ENCODE data around the gene GPR85.
"Not testable (repeated sequence)": the region's sequence is repeated elsewhere in the genome, so short reads cannot be mapped to it uniquely, and the experiment has no call there.

GPR85 gene

GRCh38 chr7:113086431-113086888 lies at the start of gene GPR85:
TSS of gene GPR85 (minus strand) at chr7:113086827. CDS start at chr7:113084721, 2,106 bp downstream.
- Mint-ChIP-seq H3K36me3 (no peaks in the 10 kb centered on the region), H3K9me3 (no peaks in the 10 kb centered on the region), H3K27me3 (peaks cover 43% of the 10 kb centered on the region), H3K4me3 (no peak within 1 kb of the TSS), H3K27ac (no peak within 1 kb of the TSS), H3K4me1 (peaks cover 17% of the 10 kb centered on the region)
- DNase-seq = peak; percentile 41
- CTCF ChIA-PET = interaction anchor here (1.1 kb wide), 1 partner anchor 11 kb away, joined by 3 read pairs; no protein-coding TSS in a partner anchor

GRCh38 chr7:113134025-113134424 lies 47.4 kb upstream of the GPR85 start:
- CTCF ChIA-PET = no interaction called here
- no peak overlapping the region for H3K27ac Mint-ChIP-seq
- DNase-seq = no peak
- H3K4me3 Mint-ChIP-seq = no peak overlapping the region
- no peaks in the 10 kb centered on the region for H3K36me3 Mint-ChIP-seq
- H3K9me3 Mint-ChIP-seq = no peaks in the 10 kb centered on the region
- H3K4me1 Mint-ChIP-seq = no peaks in the 10 kb centered on the region
- no peaks in the 10 kb centered on the region for H3K27me3 Mint-ChIP-seq

GRCh38 chr7:113131367-113131766 lies 44.7 kb upstream of the GPR85 start:
- H3K4me1 Mint-ChIP-seq = no peaks in the 10 kb centered on the region
- H3K36me3 Mint-ChIP-seq = no peaks in the 10 kb centered on the region
- CTCF ChIA-PET = interaction anchor here (0.9 kb wide), 1 partner anchor 28 kb away, joined by 3 read pairs; no protein-coding TSS in a partner anchor
- H3K4me3 Mint-ChIP-seq = no peak overlapping the region
- H3K9me3 Mint-ChIP-seq = no peaks in the 10 kb centered on the region
- H3K27ac Mint-ChIP-seq = no peak overlapping the region
- DNase-seq = no peak
- no peaks in the 10 kb centered on the region for H3K27me3 Mint-ChIP-seq

GRCh38 chr7:113128031-113128430 lies 41.4 kb upstream of the GPR85 start:
- Mint-ChIP-seq H3K36me3 (no peaks in the 10 kb centered on the region), H3K9me3 (no peaks in the 10 kb centered on the region), H3K27me3 (no peaks in the 10 kb centered on the region), H3K27ac (no peak overlapping the region), H3K4me1 (no peaks in the 10 kb centered on the region), H3K4me3 (no peak overlapping the region)
- CTCF ChIA-PET = no interaction called here
- DNase-seq = no peak

GRCh38 chr7:113125728-113126127 lies 39.1 kb upstream of the GPR85 start:
- Mint-ChIP-seq H3K4me3 (no peak overlapping the region), H3K27me3 (no peaks in the 10 kb centered on the region), H3K27ac (no peak overlapping the region), H3K4me1 (no peaks in the 10 kb centered on the region), H3K36me3 (no peaks in the 10 kb centered on the region), H3K9me3 (no peaks in the 10 kb centered on the region)
- DNase-seq = no peak
- CTCF ChIA-PET = interaction anchor here (1.5 kb wide), 1 partner anchor 34 kb away, joined by 3 read pairs; no protein-coding TSS in a partner anchor

- CTCF ChIA-PET = no interaction called here
- H3K27ac Mint-ChIP-seq = no peak overlapping the region
- peaks cover 1% of the 10 kb centered on the region for H3K36me3 Mint-ChIP-seq
- no peak for DNase-seq
- no peaks in the 10 kb centered on the region for H3K9me3 Mint-ChIP-seq
- H3K4me3 Mint-ChIP-seq = no peak overlapping the region
- H3K4me1 Mint-ChIP-seq = peaks cover 21% of the 10 kb centered on the region
- no peaks in the 10 kb centered on the region for H3K27me3 Mint-ChIP-seq
Measured at GRCh38 chr7:113122744-113123143, 36.1 kb upstream of the GPR85 start.

- Mint-ChIP-seq H3K27ac (no peak overlapping the region), H3K36me3 (peaks cover 5% of the 10 kb centered on the region), H3K27me3 (no peaks in the 10 kb centered on the region), H3K9me3 (no peaks in the 10 kb centered on the region), H3K4me3 (no peak overlapping the region), H3K4me1 (peaks cover 28% of the 10 kb centered on the region)
- no peak for DNase-seq
- CTCF ChIA-PET = no interaction called here
Measured at GRCh38 chr7:113120647-113121046, 34.0 kb upstream of the GPR85 start.

GRCh38 chr7:113119429-113119828 lies 32.8 kb upstream of the GPR85 start:
- Mint-ChIP-seq H3K9me3 (no peaks in the 10 kb centered on the region), H3K4me1 (peaks cover 28% of the 10 kb centered on the region), H3K36me3 (peaks cover 6% of the 10 kb centered on the region), H3K27ac (no peak overlapping the region), H3K27me3 (no peaks in the 10 kb centered on the region), H3K4me3 (peak overlapping the region; percentile 44)
- CTCF ChIA-PET = no interaction called here
- DNase-seq = no peak

- Mint-ChIP-seq H3K4me1 (peaks cover 28% of the 10 kb centered on the region), H3K27me3 (no peaks in the 10 kb centered on the region), H3K4me3 (peak within 1 kb of the TSS; percentile 86), H3K9me3 (no peaks in the 10 kb centered on the region), H3K36me3 (peaks cover 6% of the 10 kb centered on the region), H3K27ac (peak within 1 kb of the TSS; percentile 90)
- DNase-seq = peak; percentile 93
- CTCF ChIA-PET = no interaction called here
Measured at GRCh38 chr7:113118074-113118959, 31.7 kb upstream of the GPR85 start, which contains the start of gene SMIM30. TSS of gene SMIM30 (minus strand) at chr7:113118554. CDS start at chr7:113117578, 976 bp downstream.

- CTCF ChIA-PET, H3K27ac Mint-ChIP-seq, H3K36me3 Mint-ChIP-seq, H3K27me3 Mint-ChIP-seq, DNase-seq, H3K9me3 Mint-ChIP-seq: not testable (repeated sequence)
- H3K4me3 Mint-ChIP-seq = peak overlapping the region; percentile 86
- H3K4me1 Mint-ChIP-seq = peaks cover 28% of the 10 kb centered on the region
Measured at GRCh38 chr7:113117374-113117774, 30.7 kb upstream of the GPR85 start.

GRCh38 chr7:113113912-113114311 lies 27.3 kb upstream of the GPR85 start:
- CTCF ChIA-PET = interaction anchor here (1.1 kb wide), 1 partner anchor 564 kb away, joined by 5 read pairs; no protein-coding TSS in a partner anchor
- DNase-seq = no peak
- Mint-ChIP-seq H3K9me3 (no peaks in the 10 kb centered on the region), H3K4me1 (peaks cover 18% of the 10 kb centered on the region), H3K36me3 (peaks cover 6% of the 10 kb centered on the region), H3K27me3 (no peaks in the 10 kb centered on the region), H3K4me3 (no peak overlapping the region), H3K27ac (no peak overlapping the region)

- Mint-ChIP-seq H3K4me3 (no peak overlapping the region), H3K27ac (no peak overlapping the region), H3K4me1 (no peaks in the 10 kb centered on the region), H3K36me3 (no peaks in the 10 kb centered on the region), H3K27me3 (no peaks in the 10 kb centered on the region), H3K9me3 (no peaks in the 10 kb centered on the region)
- CTCF ChIA-PET = interaction anchor here (0.8 kb wide), 1 partner anchor 10 kb away, joined by 3 read pairs; no protein-coding TSS in a partner anchor
- no peak for DNase-seq
Measured at GRCh38 chr7:113109718-113110117, 23.1 kb upstream of the GPR85 start.

- H3K27ac Mint-ChIP-seq = no peak overlapping the region
- no peaks in the 10 kb centered on the region for H3K4me1 Mint-ChIP-seq
- no peak for DNase-seq
- CTCF ChIA-PET = interaction anchor here (0.7 kb wide), 1 partner anchor 9 kb away, joined by 3 read pairs; no protein-coding TSS in a partner anchor
- no peaks in the 10 kb centered on the region for H3K36me3 Mint-ChIP-seq
- H3K4me3 Mint-ChIP-seq = no peak overlapping the region
- H3K27me3 Mint-ChIP-seq = no peaks in the 10 kb centered on the region
- no peaks in the 10 kb centered on the region for H3K9me3 Mint-ChIP-seq
Measured at GRCh38 chr7:113100121-113100603, 13.5 kb upstream of the GPR85 start.

- CTCF ChIA-PET = no interaction called here
- H3K27ac Mint-ChIP-seq = no peak overlapping the region
- H3K36me3 Mint-ChIP-seq = no peaks in the 10 kb centered on the region
- H3K27me3 Mint-ChIP-seq = no peaks in the 10 kb centered on the region
- no peaks in the 10 kb centered on the region for H3K9me3 Mint-ChIP-seq
- no peak for DNase-seq
- no peak overlapping the region for H3K4me3 Mint-ChIP-seq
- H3K4me1 Mint-ChIP-seq = no peaks in the 10 kb centered on the region
Measured at GRCh38 chr7:113099284-113099919, 12.8 kb upstream of the GPR85 start.

All from activated naive CD4-positive, alpha-beta T cell treated with anti-CD3 and anti-CD28 coated beads, Interleukin-2, amount 10 ng/mL, durations not matched to agents 7 days and 5 days (primary cell).